Glomerular visceral epithelial cell (primary cell): ENCODE measurements around the gene RBBP6.
"Not testable (repeated sequence)": the region's sequence is repeated elsewhere in the genome, so short reads cannot be mapped to it uniquely, and the experiment has no call there.

Source experiments
- DNase-seq: peaks from one replicate; pipeline ENCODE4 v3.0.0-alpha.2; 2016; ENCODE audit errors: extremely low spot score

RBBP6 gene, protein sequence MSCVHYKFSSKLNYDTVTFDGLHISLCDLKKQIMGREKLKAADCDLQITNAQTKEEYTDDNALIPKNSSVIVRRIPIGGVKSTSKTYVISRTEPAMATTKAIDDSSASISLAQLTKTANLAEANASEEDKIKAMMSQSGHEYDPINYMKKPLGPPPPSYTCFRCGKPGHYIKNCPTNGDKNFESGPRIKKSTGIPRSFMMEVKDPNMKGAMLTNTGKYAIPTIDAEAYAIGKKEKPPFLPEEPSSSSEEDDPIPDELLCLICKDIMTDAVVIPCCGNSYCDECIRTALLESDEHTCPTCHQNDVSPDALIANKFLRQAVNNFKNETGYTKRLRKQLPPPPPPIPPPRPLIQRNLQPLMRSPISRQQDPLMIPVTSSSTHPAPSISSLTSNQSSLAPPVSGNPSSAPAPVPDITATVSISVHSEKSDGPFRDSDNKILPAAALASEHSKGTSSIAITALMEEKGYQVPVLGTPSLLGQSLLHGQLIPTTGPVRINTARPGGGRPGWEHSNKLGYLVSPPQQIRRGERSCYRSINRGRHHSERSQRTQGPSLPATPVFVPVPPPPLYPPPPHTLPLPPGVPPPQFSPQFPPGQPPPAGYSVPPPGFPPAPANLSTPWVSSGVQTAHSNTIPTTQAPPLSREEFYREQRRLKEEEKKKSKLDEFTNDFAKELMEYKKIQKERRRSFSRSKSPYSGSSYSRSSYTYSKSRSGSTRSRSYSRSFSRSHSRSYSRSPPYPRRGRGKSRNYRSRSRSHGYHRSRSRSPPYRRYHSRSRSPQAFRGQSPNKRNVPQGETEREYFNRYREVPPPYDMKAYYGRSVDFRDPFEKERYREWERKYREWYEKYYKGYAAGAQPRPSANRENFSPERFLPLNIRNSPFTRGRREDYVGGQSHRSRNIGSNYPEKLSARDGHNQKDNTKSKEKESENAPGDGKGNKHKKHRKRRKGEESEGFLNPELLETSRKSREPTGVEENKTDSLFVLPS (N-terminal part only)

DNA sequence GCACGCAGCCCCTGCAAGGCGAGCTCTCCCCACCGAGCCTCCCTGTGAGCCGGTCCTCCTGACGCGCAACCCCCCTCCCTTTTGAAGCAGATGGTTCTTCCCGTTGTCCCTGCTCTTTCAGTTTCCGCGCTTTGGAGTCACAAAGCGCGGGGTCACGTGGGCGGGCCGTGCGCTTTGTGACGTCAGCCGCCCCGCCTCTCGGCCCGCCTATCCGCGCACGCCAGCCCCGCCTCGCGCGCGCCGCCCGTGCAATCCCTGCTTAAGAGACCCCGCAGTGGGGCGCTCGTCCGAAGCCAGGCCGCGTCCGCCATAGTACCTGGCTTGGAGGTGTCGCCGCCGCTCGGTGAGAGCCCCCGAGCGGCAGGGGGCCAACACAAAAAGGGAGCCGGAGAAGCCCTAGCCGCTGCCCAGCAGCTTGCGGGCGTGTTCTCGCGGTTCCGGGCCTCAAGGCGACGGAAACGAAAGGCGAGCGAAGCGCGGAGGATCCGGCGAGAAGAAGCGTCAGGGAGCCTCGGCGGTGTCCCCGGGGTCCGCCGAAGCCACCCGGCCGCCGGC lies at the start of gene RBBP6:
RBBP6 (plus strand) TSS at position 272 of the 555 bp plus-strand sequence. CDS start 1,061 bp downstream, outside the sequence.
- DNase-seq, result peak; percentile 96

DNA sequence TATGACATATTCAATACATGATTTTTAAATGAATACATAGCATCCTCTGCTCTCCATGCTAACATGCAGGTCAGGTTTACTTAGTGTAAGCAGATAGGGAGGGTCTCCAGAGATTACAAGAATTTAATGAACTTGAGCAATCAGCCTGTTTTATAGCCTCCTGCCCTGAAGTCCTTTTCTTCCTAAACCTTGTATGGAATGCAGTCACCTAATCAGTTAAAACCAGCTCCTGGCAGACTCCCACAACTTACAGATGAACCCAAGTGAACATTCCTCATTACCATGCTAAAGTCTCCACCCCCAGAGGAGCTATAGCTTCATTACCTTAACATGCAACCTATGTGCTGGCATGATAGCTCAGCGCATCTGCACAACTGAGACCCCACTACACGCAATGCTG lies 48.5 kb upstream of the RBBP6 start:
- DNase-seq, result no peak

DNA sequence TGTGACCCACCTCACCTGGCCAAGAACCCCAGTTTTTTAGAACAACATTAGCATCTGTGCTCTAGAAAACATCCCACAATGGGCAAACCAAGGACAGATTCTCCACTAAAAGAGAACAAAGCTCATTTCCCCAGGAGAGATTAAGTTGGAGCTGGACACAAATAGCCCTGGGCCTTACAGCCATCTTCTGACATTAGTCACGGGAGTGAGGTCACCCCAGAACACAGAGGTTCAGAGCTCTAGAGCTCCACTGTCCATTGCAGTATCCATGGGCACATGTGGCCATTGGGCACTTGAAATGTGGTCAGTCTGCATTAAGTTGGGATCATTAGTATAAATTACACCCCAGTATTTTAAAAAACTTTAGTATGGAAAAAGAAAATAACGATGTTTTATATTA lies 47.6 kb upstream of the RBBP6 start:
- DNase-seq, result no peak

DNA sequence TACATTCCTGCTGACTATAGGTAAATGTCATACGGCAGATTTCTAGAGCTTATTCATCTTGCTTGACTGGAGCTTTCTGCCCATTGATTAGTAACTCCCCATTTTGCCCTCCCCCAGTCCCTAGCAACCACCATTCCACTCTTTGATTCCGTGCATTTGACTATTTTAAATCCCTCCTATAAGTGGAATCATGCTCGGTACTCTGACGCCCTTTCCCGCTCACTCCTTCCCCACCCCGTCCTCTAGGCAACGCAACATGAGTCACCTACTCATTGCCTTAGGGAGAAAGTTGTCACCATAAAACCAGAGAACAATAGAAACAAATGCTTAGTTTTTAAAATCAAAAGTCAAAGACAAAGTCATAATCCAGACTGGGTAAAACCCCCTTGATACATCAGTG lies 45.5 kb upstream of the RBBP6 start:
- no peak for DNase-seq

DNA sequence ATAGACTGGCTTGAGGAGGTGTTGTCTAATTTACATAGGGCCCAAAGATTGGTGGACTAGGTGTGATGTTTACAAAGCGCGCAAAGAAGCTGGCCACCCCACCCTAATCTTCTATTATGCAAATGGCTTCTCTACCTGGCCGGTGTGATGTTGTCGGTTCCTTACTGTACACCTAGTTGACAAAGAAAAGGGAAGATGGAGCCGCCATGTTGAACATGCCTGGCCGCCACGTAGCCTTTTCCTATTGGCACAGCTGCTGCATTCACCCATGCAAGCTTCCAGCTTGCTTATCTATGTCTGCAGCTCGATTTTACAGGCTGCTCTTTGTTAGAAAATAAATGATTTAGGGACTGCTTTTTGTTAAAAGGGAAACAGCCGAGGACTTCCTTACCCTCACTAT lies 44.2 kb upstream of the RBBP6 start:
- not testable (repeated sequence) for DNase-seq

DNA sequence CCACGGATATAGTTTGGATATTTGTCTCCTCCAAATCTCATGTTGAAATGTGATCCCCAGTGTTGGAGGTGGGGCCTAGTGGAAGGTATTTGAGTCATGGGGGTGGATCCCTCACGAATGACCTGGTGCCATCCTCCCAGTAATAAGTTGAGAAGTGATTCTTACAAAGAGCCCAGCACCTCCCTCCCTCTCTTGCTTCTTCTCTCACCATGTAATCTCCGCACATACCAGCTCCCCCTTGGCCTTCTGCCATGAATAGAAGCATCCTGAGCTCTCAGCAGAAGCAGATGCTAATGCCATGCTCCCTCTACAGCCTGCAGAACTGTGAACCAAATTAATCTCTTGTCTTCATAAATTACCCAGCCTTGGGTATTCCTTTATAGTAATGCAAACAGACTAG lies 41.9 kb upstream of the RBBP6 start:
- no peak for DNase-seq

DNA sequence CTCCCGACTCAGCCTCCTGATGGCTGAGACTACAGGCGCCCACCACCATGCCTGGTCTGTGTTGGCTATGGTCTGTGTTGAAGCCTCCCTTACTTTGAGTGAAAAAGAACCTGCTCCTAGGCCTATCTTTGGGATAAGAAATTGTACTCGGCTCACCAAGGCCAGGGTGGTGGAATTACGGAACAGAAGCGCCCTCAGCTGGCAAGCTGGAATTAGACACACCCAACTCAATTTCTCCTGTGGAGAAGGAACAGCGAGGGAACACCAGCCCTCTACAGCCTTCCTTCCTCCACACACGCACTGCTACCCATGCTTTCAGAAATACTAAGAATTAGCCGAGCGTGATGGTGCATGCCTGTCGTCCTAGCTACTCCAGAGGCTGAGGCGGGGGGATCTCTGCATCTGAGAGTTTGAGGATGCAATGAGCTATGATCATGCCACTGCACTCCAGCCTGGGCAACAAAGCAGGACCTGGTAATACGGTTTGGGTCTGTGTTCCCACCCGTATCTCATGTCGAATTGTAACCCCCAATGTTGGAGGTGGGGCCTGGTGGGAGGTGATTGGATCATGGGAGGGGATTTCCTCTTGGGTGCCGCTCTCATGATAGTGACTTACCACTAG lies 40.1 kb upstream of the RBBP6 start:
- DNase-seq, result peak; percentile 6

DNA sequence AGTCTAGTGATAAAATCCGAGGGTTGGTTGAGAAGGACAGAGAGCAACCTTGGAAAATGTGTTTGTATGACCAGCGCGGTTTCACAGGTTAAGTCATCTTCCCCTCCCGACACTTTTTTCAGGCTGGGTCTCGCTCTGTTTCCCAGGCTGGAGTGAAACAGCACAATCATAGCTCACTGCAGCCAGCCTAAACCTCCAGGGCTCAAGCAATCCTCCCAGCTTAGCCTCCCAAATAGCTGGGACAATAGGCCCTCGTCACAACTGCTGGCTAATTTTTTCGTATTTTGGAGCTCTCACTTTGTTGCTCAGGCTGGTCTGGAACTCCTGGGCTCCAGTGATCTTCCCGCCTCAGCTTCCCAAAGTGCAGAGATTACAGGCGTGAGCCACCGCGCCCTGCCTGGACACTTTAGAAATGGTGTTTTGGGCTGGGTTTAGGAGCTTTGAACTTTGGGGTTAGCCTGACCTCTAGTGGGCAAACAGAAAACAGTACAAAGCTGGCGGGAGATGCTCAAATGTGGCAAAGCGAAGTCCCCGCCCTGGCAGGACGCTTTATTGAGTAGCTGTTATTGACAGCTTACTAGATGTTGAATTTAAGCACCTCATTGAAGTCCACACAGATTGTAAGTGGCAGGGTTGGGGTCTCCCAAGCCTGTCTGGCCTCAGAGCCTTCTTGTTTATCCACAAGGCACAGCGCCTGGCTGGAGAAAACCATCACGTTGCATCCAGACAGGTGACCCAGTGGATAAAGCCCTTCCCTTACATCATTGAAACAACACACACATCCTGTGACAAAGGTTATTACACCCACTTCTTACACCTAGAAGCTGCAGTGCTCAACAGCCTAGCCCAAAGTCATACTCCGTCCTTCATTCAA lies 34.7 kb upstream of the RBBP6 start:
- peak; percentile 59 for DNase-seq

DNA sequence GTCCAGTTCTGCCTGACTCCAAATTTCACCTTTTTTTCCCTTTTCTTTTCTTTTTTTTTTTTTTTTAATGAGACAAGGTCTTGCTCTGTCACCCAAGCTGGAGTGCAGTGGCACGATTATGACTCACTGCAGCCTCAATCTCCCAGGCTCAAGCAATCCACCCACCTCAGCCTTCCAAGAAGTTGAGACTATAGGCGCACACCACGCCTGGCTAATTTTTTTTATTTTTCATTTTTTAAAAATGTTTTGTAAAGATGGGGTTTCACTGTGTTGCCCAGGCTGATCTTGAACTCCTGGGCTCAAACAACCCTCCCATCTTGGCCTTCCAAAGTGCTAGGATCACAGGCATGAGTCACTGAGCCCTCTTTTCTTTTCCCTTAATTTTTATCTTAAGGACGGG lies 33.4 kb upstream of the RBBP6 start:
- DNase-seq, result no peak

DNA sequence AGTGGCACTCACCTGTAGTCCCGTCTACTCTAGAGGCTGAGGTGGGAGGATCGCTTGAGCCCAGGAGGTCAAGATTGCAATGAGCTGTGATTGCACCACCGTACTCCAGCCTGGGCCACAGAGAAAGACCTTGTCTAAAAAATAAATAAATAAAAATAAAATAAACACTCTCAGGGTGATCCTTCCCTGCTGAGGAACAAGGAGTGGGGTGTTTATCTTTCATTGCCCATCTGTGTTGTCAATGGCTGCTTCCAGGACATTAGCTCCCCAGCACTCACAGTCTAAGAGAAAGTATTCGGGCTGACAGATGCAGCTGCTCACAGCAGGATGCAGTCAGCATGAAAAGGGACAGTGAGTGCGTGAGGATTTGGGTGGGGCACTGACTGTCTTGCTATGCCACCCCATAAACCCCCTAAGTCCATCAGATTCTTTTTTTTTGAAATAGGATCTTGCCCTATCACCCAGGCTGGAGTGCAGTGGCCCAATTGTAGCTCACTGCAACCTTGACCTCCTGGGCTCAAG lies 31.3 kb upstream of the RBBP6 start:
- no peak for DNase-seq

DNA sequence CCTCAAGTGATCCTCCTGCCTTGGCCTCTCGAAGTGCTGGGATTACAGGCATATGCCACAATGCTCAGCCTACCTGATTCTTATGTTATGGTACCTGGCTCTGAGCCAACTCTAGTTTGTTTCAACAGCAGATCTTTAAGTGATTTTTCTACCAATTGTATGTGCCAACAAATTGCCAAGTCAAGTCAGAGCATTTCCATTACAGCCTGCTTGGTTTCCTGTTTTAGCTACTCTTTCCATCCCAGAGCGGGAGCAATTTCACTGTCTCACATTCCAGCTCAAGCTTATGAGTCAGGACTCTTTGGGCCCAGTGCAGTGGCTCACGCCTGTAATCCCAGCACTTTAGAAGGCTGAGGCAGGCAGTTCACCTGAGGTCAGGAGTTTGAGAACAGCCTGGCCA lies 30.8 kb upstream of the RBBP6 start:
- DNase-seq, result peak; percentile 32

DNA sequence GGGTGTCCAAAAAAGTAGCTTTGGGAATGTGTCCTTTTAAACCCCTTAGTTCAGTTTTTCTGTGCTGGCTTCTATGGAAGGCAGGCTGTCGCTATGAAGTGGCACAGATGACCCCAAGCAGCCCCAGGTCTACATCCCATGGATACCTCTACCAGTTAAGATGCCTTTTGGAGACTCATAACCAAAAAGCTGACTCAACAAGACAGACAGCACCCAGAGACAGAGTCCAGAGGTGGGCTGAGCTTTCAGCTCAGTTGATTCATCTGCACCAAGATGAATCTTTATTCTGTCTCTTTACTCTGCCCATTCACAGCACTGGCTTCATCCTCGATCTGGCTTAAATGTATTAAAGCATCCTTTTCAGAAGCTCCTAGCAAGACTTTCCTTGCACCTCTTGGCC lies 29.8 kb upstream of the RBBP6 start:
- DNase-seq, result no peak

DNA sequence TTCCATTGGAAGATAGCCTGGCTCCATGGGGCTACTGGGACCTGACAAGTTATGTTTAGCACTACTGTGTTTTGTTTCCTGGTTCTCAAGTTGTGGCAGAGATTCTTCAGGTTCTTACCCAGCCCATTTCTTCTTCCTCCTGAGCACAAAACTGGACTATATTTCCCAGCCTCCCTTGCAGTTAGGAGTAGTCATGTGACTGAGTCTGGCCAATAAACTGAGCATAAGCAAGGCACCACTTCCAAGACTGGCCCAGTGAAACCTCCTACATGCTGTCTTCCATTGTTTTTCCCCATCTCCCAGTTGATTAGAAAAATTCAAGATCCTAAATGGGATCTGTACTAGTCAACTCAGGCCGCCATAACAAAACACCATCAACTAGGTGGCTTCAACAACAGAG lies 28.2 kb upstream of the RBBP6 start:
- no peak for DNase-seq

DNA sequence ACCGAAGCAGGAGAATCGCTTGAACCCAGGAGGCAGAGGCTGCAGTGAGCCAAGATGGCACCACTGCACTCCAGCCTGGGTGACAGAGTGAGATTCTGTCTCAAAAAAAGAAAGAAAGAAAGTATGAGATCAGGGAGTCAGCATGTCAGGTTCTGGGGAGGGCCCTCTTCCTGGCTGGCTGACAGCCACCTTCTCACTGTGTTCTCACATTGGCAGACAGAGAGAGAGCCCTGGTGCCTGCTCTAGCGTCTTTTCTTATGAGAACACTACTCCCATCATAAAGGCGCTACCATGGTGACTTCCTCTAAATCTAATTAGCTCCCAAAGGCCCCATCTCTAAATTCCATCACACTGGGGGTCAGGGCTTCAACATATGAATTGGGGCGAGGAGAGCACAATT lies 27.6 kb upstream of the RBBP6 start:
- DNase-seq, result no peak

DNA sequence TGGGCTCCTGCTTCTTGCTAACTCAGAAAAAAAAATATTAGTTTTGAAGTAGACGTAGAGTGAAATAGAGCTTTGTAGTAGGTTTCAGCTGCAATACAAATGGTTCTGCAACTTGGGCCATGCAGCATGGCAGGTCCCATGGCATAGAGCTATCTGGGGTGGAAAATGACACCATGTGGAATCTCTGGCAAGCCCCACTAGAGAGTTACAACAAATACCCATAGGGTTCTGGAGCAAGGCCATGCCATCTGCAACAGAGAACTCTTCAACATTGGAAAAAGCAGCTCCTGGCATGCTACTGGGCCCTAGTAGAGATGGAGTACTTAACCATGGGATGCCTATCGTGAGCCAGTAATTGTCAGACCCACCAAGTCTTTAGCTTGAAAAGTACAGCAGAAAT lies 25.3 kb upstream of the RBBP6 start:
- no peak for DNase-seq

DNA sequence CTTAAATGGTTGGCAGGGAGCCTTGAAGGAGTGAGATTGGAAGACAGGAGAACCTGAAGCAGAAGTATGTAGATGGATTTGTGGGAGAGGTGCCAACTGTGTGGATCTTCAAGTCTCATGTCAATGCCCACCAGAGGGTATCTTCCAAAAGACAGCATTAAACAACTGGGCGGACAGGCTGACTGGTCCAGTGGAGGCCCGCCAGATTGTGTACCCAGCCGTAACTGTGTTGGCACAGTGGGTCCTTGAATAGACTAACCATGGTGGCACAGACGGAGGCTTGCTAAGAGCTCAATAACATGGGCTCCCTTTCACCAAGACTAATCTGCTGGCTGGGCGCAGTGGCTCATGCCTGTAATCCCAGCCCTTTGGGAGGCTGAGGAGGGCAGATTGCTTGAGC lies 24.2 kb upstream of the RBBP6 start:
- no peak for DNase-seq

DNA sequence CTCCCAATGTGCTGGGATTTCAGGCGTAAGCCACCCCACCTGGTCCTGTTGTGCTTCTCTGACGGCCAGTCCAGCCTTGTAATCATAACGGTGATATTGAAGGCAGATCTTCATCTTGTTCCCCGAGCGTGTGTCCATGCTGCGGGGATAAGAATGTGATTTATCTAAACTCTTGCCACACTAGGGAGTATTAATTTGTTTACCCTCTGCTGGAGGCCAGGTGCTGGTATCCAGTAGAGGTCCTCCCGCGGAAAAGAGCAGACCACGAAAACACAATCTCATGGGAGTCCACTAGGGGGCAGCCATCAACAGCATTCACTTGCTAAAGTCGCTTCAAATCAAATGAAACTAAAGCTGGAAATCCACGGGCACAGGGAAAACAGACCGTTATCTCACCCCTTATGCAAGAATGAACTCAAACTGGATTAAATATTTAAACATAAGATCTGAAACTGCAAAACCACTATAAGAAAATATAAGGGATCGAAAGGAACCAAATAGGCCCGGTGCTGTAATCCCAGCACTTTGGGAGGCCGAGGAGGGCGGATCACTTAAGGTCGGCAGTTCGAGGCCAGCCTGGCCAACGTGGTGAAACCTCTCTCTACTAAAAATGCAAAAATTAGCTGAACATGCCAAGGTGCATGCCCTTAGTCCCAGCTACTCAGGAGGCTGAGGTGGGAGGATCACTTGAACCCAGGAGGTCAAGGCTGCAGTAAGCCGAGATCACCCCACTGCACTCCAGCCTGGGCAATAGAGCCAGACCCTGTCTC lies 22.3 kb upstream of the RBBP6 start:
- peak; percentile 79 for DNase-seq

DNA sequence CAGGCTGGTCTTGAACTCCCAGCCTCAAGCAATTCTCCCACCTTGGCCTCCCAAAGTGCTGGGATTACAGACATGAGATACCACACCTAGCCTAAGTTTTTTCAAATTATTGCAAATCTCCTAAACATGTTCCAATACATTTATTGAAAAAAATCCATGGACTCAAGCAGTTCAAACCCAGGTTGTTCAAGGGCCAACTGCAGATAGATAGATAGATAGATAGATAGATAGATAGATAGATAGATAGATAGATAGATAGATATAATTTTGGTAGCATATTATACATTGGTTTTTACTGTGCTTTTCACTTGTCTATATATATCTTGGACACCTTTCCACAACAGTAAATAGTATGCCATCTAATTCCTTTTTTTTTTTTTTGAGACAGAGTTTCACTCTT lies 20.9 kb upstream of the RBBP6 start:
- no peak for DNase-seq

DNA sequence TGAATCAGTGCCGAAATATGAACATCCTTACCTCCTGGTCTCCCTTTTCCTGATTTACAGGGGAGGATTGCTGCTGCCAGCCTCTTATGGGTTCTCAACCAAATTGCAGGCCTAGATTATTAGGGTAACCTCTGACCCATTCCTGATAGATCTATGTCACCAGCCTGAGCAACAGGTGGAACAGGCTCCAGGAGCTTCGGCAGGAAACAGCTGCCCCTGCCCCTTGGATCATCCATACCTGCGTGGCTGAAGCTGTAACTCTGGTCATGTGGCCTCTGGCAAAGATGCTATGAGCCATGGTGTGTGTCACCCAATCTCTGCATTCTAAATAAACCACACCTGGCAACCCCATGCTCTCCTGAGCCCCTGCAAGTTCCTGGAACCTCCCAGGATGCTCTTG lies 18.4 kb upstream of the RBBP6 start:
- DNase-seq, result no peak

DNA sequence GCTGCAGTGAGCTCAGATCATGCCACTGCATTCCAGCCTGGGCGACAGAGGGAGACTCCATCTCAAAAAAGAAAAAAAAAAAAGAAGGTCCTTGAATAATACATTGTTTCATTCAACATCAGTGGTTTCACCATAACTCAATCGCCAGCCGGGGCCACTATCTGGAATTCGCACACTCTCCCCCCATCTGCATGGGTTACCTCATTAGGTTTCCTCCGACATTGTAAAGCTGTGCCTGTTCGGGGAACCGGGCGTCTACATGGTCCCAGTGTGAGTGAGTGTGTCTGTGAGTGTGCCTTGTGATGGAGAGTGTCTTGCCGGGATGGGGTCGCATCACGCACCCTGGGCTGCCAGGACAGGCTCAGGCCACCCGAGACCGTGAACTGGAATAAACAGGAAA lies 16.6 kb upstream of the RBBP6 start:
- DNase-seq, result no peak
